ENCODE results near the gene MTF2. TPM values are rescaled to one million over a fixed set of nuclear protein-coding genes. Genes with fewer than 3 reads are reported as not detected.

The MTF2 gene
- 5.2 and 10.3 TPM in 2 replicates for total RNA-seq

DNA sequence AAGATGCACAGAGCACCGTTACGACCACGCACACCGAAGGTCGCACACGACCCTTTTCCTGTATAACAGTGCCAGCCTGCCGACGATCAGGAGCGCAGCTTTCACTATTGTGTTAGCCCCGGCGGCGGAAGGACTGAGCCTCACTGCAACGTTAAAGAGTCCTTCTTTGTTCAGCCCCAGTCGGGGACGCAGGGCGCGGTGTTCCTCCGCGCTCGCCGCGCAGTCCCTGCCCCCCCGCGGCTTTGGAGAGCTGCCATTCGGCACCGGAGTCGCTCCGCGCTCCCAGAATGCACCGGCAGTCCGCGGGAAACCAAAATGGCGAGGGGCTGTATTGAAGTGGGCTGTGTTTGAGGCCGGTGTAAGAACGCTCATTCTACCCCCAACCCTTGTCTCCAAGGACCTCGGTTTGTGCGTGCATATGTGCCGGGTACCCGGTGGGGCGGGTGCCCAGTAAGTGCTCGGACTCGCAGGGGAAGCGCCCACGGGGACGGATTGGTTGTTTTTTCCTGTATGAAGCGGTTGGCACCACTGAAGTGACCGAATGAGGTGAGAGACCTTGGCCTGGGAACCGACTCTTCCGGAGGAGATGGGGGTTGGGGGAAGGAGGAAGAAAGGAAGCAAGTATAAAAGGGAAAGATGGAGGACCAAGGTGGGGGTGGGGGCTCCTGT lies at the start of gene MTF2:
MTF2 (plus strand) TSS at position 298 of the 669 bp plus-strand sequence; CDS start at position 542, 244 bp downstream.

DNA sequence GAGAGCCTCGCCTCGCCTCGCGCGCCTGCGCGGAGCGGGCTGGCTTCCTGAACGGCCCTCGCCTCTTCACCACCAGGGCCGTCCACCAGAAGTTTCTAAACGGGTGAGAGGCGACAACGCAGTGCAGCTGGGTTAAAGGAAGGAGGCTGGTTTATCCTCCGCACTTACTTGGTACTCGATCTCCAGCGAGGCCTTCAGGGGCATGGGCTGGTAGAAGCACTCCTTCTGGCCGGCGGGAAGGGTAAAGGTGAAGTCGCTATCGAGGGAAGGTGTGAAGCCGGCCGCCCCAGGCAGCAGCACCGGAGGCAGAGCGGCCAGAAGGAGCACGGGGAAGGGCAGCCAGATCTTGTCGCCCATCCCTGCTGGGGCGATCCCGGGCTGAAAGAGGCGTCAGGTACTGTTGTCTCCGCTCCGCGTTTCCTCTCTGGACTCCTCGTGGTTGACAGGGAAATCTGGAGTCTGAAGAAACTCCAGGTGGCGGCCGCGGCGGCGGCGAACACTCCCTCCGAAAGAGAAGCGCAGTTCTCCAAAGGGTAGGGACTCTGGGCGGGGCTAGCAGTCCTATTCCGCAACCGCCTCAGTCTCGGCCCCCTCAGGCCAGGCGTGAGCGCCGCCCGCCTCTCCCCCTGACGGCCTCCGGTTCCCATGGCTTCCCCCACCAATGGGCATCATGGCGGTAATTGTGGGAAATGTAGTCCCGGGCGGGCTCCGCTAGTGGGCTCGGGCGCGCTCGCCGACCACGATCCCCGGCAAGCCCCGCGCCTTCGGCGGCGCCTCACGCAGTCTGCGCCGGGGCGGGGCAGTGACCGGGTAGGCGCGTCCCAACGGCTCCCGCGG lies 101.0 kb downstream of the MTF2 start, which contains the start of gene TMED5:
TMED5 (minus strand) TSS at position 528 of the 837 bp plus-strand sequence; CDS start at position 357, 171 bp downstream.

GRCh38 chr1:93180723-93181613 lies 101.9 kb downstream of the MTF2 start, which contains the start of gene CCDC18:
Gene CCDC18 (plus strand): TSS chr1:93180724. CDS start chr1:93183362, 2,638 bp downstream.

Other genes with a start within 250 kb of the MTF2 start
- 2,096 and 2,880 TPM in 2 replicates for gene RPL5, start 247.2 kb upstream of the MTF2 start, total RNA-seq
- 4.7 and 12.3 TPM in 2 replicates for gene DIPK1A, start 117.8 kb upstream of the MTF2 start, total RNA-seq
- gene TMED5, start 101.1 kb downstream of the MTF2 start, total RNA-seq, result 40.7 and 44.5 TPM in 2 replicates
- gene CCDC18, start 101.4 kb downstream of the MTF2 start, total RNA-seq, result 2.8 and 4.1 TPM in 2 replicates